ENCODE measurements around the gene NFATC1. TPM values are rescaled to one million over a fixed set of nuclear protein-coding genes. Genes with fewer than 3 reads are reported as not detected.
"Not testable (repeated sequence)": the region's sequence is repeated elsewhere in the genome, so short reads cannot be mapped to it uniquely, and the experiment has no call there.

NFATC1 gene
- total RNA-seq, 1 donor from 2014 or later, result 40.2 TPM

- intact Hi-C loops (cut with micrococcal nuclease), result no loop called here
Measured at GRCh38 chr18:79470547-79470946, 74.8 kb downstream of the NFATC1 start.

- intact Hi-C loops (cut with micrococcal nuclease), result no loop called here
Measured at GRCh38 chr18:79471046-79471445, 75.3 kb downstream of the NFATC1 start.

- intact Hi-C loops (cut with micrococcal nuclease), result no loop called here
Measured at GRCh38 chr18:79471597-79471996, 75.9 kb downstream of the NFATC1 start.

- intact Hi-C loops (cut with micrococcal nuclease), result no loop called here
Measured at GRCh38 chr18:79472176-79472575, 76.4 kb downstream of the NFATC1 start.

- intact Hi-C loops (cut with micrococcal nuclease), result no loop called here
Measured at GRCh38 chr18:79472946-79473345, 77.2 kb downstream of the NFATC1 start.

GRCh38 chr18:79476031-79476917, 80.5 kb downstream of the NFATC1 start:
- intact Hi-C loops (cut with micrococcal nuclease), result no loop called here

- intact Hi-C loops (cut with micrococcal nuclease), result no loop called here
Measured at GRCh38 chr18:79476918-79477571, 81.3 kb downstream of the NFATC1 start.

GRCh38 chr18:79477711-79478483, 82.2 kb downstream of the NFATC1 start:
- intact Hi-C loops (cut with micrococcal nuclease), result no loop called here

- intact Hi-C loops (cut with micrococcal nuclease), result no loop called here
Measured at GRCh38 chr18:79478484-79479115, 82.9 kb downstream of the NFATC1 start.

- intact Hi-C loops (cut with micrococcal nuclease), result no loop called here
Measured at GRCh38 chr18:79479116-79479760, 83.5 kb downstream of the NFATC1 start.

GRCh38 chr18:79479761-79480161, 84.0 kb downstream of the NFATC1 start:
- intact Hi-C loops (cut with micrococcal nuclease), result no loop called here

GRCh38 chr18:79480171-79481045, 84.7 kb downstream of the NFATC1 start:
- intact Hi-C loops (cut with micrococcal nuclease), result no loop called here

GRCh38 chr18:79481046-79481790, 85.5 kb downstream of the NFATC1 start:
- intact Hi-C loops (cut with micrococcal nuclease), result no loop called here

GRCh38 chr18:79483393-79483792, 87.7 kb downstream of the NFATC1 start:
- intact Hi-C loops (cut with micrococcal nuclease), result not testable (repeated sequence)

GRCh38 chr18:79483971-79484491, 88.3 kb downstream of the NFATC1 start:
- intact Hi-C loops (cut with micrococcal nuclease), result no loop called here

- intact Hi-C loops (cut with micrococcal nuclease), result no loop called here
Measured at GRCh38 chr18:79484661-79485621, 89.2 kb downstream of the NFATC1 start.

- intact Hi-C loops (cut with micrococcal nuclease), result no loop called here
Measured at GRCh38 chr18:79485788-79486355, 90.1 kb downstream of the NFATC1 start.
